ENCODE data around the gene VMP1. TPM values are rescaled to one million over a fixed set of nuclear protein-coding genes. Genes with fewer than 3 reads are reported as not detected.

The VMP1 gene
- total and polyA plus RNA-seq, 2 of the 13 experiments (the other 11 are each of a cell fraction or from before 2014, with no cell fraction given): 186 to 271 TPM

- TF ChIP-seq ZMYM4 (CRISPR knock-in tag; IDR thresholded peaks at IDR 0.05) (peak; percentile 92), ZNF276 (CRISPR knock-in tag; IDR thresholded peaks at IDR 0.05; ENCODE audit: low read depth) (no peak), NFAT5 (CRISPR knock-in tag; IDR thresholded peaks at IDR 0.05) (no peak), THRA (CRISPR knock-in tag; IDR thresholded peaks at IDR 0.05; ENCODE audit: borderline replicate concordance) (peak; percentile 99), ZBTB38 (CRISPR knock-in tag; IDR thresholded peaks at IDR 0.05) (0 out of 2 replicates have a peak, but pooled peaks have one; percentile 22), TERF1 (CRISPR knock-in tag; IDR thresholded peaks at IDR 0.05) (no peak), ZNF841 (CRISPR knock-in tag; IDR thresholded peaks at IDR 0.05; ENCODE audit: borderline replicate concordance) (no peak), KAT8 (CRISPR knock-in tag; IDR thresholded peaks at IDR 0.05) (peak; percentile 94), MED1 (CRISPR knock-in tag; IDR thresholded peaks at IDR 0.05) (peak; percentile 100), HOXA3 (CRISPR knock-in tag; IDR thresholded peaks at IDR 0.05) (peak; percentile 93), ATF1 (CRISPR knock-in tag; IDR thresholded peaks at IDR 0.05) (peak; percentile 91), PRDM10 (CRISPR knock-in tag; IDR thresholded peaks at IDR 0.05; ENCODE audit: low read depth) (peak; percentile 92), SNAPC5 (CRISPR knock-in tag; IDR thresholded peaks at IDR 0.05; ENCODE audit: borderline replicate concordance) (0 out of 2 replicates have a peak, but pooled peaks have one; percentile 87), ZBTB21 (CRISPR knock-in tag; IDR thresholded peaks at IDR 0.05) (peak; percentile 58; the same call in 1 of the 2 replicates)
Observed at GRCh38 chr17:59786536-59787319, 79.3 kb downstream of the VMP1 start (continued).
